HepG2 (cell line): ENCODE measurements around the gene CHST3. TPM values are rescaled to one million over a fixed set of nuclear protein-coding genes. Genes with fewer than 3 reads are reported as not detected.

Source experiments
- ARNT ChIP-seq: fragments of 450-650 bp; IDR thresholded peaks from 2 replicates; pipeline ENCODE4 v1.6.1; 2017
- CCDC6 ChIP-seq: sonication (generic); formaldehyde crosslinking; IDR thresholded peaks from 2 replicates; pipeline ENCODE4 v1.8.1; 2022; ENCODE audit warnings: mild to moderate bottlenecking, missing genetic modification reagents, moderate library complexity
- CHD4 ChIP-seq: fragments of 200-600 bp; sonication (generic); IDR thresholded peaks from 2 replicates; pipeline ENCODE4 v1.7.0; 2017; ENCODE audit warnings: mild to moderate bottlenecking, low read length, borderline replicate concordance
- HDAC2 ChIP-seq: sonication (generic); formaldehyde crosslinking; IDR thresholded peaks from 2 replicates; pipeline ENCODE4 v1.4.0; 2020; ENCODE audit warnings: missing genetic modification reagents
- JUN ChIP-seq: sonication (generic); formaldehyde crosslinking; IDR thresholded peaks from 2 replicates; pipeline ENCODE4 v1.4.0; 2020; ENCODE audit warnings: mild to moderate bottlenecking, missing genetic modification reagents
- NCOA2 ChIP-seq: sonication (generic); formaldehyde crosslinking; IDR thresholded peaks from 2 replicates; pipeline ENCODE4 v1.8.0; 2022; ENCODE audit warnings: inconsistent platforms
- ONECUT2 ChIP-seq: sonication (generic); formaldehyde crosslinking; IDR thresholded peaks from 2 replicates; pipeline ENCODE4 v1.4.0; 2020; ENCODE audit warnings: missing genetic modification reagents
- SOX13 ChIP-seq, 3 experiments: fragments of 450-650 bp in 1 of 3; sonication (generic) in 1 of 3; formaldehyde crosslinking in 1 of 3; IDR thresholded peaks in 2 of 3; conservative IDR thresholded peaks in 1 of 3; 2 replicates each; pipeline versions ENCODE4 v1.5.0 to v1.6.1; 2016 to 2020; ENCODE audit warnings: antibody characterized with exemption in 1 of 3, mild to moderate bottlenecking in 1 of 3, missing compliant biosample characterization in 1 of 3, missing genetic modification reagents in 1 of 3, moderate library complexity in 1 of 3
- THRA ChIP-seq: sonication (generic); formaldehyde crosslinking; IDR thresholded peaks from 2 replicates; pipeline ENCODE4 v1.4.0; 2020; ENCODE audit warnings: missing genetic modification reagents, borderline replicate concordance
- TRAFD1 ChIP-seq: sonication (generic); formaldehyde crosslinking; IDR thresholded peaks from 2 replicates; pipeline ENCODE4 v1.5.1; 2020; ENCODE audit warnings: missing genetic modification reagents, mild to moderate bottlenecking, borderline replicate concordance
- ZFX ChIP-seq: sonication (generic); formaldehyde crosslinking; IDR thresholded peaks from 2 replicates; pipeline ENCODE4 v1.4.0; 2020; ENCODE audit warnings: mild to moderate bottlenecking, low read depth, missing genetic modification reagents, moderate library complexity
- ZNF337 ChIP-seq: sonication (generic); formaldehyde crosslinking; IDR thresholded peaks from 2 replicates; pipeline ENCODE4 v1.5.1; 2020; ENCODE audit warnings: missing genetic modification reagents, low read depth, mild to moderate bottlenecking, borderline replicate concordance
- ZNF383 ChIP-seq: sonication (generic); formaldehyde crosslinking; IDR thresholded peaks from 2 replicates; pipeline ENCODE4 v1.4.0; 2020; ENCODE audit warnings: missing genetic modification reagents, mild to moderate bottlenecking, borderline replicate concordance
- ZNF430 ChIP-seq: sonication (generic); formaldehyde crosslinking; IDR thresholded peaks from 2 replicates; pipeline ENCODE4 v1.9.0; 2021; ENCODE audit warnings: mild to moderate bottlenecking, missing genetic modification reagents
- ZNF547 ChIP-seq: sonication (generic); formaldehyde crosslinking; IDR thresholded peaks from 2 replicates; pipeline ENCODE4 v1.5.1; 2020; ENCODE audit warnings: mild to moderate bottlenecking, missing genetic modification reagents
- ZNF598 ChIP-seq: sonication (generic); formaldehyde crosslinking; IDR thresholded peaks from 2 replicates; pipeline ENCODE4 v1.5.1; 2020; ENCODE audit warnings: mild to moderate bottlenecking, missing genetic modification reagents, borderline replicate concordance
- ZNF772 ChIP-seq: sonication (generic); formaldehyde crosslinking; IDR thresholded peaks from 2 replicates; pipeline ENCODE4 v1.5.0; 2020; ENCODE audit warnings: mild to moderate bottlenecking, missing genetic modification reagents
- ZSCAN9 ChIP-seq: IDR thresholded peaks from 2 replicates; pipeline ENCODE4 v1.6.1; 2016; ENCODE audit warnings: borderline replicate concordance
- polyA plus RNA-seq, 8 experiments: library from polyadenylated mRNA; depleted of rRNA in 3 of 8; stranded (reverse) in 7 of 8; unstranded in 1 of 8; fragments of >200 nt; fragmentation: Illumina TruSeq in 4 of 8; extraction: Trizol in 4 of 8; gene quantifications; 2 replicates each; pipeline versions ENCODE4 v1.2.1 to v1.2.3, GENCODE V29; 2011 to 2016; ENCODE audit warnings: low read depth in 4 of 8, missing spikeins in 1 of 8, mixed read lengths in 1 of 8; ENCODE audit not compliant: insufficient read depth in 1 of 8
- total RNA-seq, 5 experiments: library from RNA; depleted of rRNA; stranded (reverse); fragments of >200 nt; fragmentation: Illumina TruSeq; extraction: Trizol; gene quantifications; 2 replicates each; pipeline ENCODE4 v1.2.3, GENCODE V29; 2016; ENCODE audit warnings: low read depth in 1 of 5
- TF ChIP-seq, protein P1 (sequence below): sonication (generic); formaldehyde crosslinking; IDR thresholded peaks from 2 replicates; pipeline ENCODE4 v1.4.0; 2020; ENCODE audit warnings: missing genetic modification reagents
- TF ChIP-seq, protein P2 (sequence below): sonication (generic); formaldehyde crosslinking; IDR thresholded peaks from 2 replicates; pipeline ENCODE4 v1.5.0; 2020; ENCODE audit warnings: missing genetic modification reagents, mild to moderate bottlenecking, borderline replicate concordance
- TF ChIP-seq, protein P3 (sequence below): sonication (generic); formaldehyde crosslinking; IDR thresholded peaks from 2 replicates; pipeline ENCODE4 v1.9.0; 2021; ENCODE audit warnings: missing genetic modification reagents, mild to moderate bottlenecking, borderline replicate concordance

CHST3 gene
- total and polyA plus RNA-seq, 2 of the 13 experiments (the other 11 are each of a cell fraction or from before 2014, with no cell fraction given) = 7.2 to 18.7 TPM

DNA sequence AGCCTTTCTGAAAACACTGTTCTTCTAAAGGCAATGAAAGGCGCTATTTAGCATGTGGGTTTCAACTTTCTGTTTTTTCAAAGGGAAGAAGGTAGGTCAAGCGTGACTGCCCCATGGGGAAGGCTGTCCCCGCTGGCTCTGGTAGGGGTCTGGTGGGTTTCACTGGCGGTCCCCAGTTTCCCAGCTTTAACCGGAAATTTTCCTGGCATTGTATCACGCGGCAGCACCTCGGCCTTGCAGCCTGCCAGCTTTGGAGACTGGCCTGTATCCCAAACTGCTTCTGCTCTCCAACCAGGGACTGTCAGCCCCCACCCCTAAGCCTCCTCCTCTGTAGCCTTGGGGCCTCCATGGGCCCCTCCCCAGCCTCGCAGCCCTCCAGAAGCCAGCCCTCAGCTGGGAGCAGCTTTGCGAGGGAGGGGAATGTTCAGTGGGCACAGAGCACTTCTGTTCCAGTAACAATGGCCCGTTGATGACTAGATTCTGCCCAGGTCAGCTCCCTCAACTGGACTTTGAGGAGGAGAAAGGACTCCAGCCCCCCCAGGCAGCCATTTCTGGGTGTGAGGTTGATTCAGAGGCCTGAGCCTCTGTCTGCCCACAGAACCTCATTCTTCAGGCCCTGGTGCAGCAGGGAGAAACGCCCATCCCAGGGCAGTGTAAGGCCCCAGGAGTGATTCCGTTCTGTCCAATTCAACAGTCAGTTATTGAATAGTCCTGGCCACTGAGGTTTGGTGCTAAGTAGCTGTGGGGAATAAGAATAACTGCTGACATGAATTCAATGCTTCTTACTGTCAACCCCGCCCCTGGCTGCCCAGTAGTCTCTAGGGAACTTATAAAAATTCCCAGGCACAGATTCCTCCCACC lies 17.1 kb downstream of the CHST3 start (continued):
- no peak for TF ChIP-seq ONECUT2
- TF ChIP-seq, protein P1, sequence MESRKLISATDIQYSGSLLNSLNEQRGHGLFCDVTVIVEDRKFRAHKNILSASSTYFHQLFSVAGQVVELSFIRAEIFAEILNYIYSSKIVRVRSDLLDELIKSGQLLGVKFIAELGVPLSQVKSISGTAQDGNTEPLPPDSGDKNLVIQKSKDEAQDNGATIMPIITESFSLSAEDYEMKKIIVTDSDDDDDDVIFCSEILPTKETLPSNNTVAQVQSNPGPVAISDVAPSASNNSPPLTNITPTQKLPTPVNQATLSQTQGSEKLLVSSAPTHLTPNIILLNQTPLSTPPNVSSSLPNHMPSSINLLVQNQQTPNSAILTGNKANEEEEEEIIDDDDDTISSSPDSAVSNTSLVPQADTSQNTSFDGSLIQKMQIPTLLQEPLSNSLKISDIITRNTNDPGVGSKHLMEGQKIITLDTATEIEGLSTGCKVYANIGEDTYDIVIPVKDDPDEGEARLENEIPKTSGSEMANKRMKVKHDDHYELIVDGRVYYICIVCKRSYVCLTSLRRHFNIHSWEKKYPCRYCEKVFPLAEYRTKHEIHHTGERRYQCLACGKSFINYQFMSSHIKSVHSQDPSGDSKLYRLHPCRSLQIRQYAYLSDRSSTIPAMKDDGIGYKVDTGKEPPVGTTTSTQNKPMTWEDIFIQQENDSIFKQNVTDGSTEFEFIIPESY = peak; percentile 61
- TF ChIP-seq ZNF547 (CRISPR knock-in tag) = 0 out of 2 replicates have a peak, but pooled peaks have one; percentile 60
- TF ChIP-seq CCDC6 (CRISPR knock-in tag) = 0 out of 2 replicates have a peak, but pooled peaks have one; percentile 25
- peak; percentile 57; the same call in 1 of the 2 replicates for TF ChIP-seq ZFX (CRISPR knock-in tag)
- TF ChIP-seq ZNF430 (CRISPR knock-in tag) = no peak
- TF ChIP-seq ZNF337 (CRISPR knock-in tag) = no peak
- 0 out of 2 replicates have a peak, but pooled peaks have one; percentile 38 for TF ChIP-seq ZNF598
- TF ChIP-seq TRAFD1 = no peak
- TF ChIP-seq, protein P2, sequence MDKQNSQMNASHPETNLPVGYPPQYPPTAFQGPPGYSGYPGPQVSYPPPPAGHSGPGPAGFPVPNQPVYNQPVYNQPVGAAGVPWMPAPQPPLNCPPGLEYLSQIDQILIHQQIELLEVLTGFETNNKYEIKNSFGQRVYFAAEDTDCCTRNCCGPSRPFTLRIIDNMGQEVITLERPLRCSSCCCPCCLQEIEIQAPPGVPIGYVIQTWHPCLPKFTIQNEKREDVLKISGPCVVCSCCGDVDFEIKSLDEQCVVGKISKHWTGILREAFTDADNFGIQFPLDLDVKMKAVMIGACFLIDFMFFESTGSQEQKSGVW (CRISPR knock-in tag) = no peak
- TF ChIP-seq ARNT = no peak
- TF ChIP-seq ZSCAN9 (CRISPR knock-in tag) = 0 out of 2 replicates have a peak, but pooled peaks have one; percentile 28
- TF ChIP-seq SOX13 (IDR thresholded peaks at IDR 0.05) = no peak
- TF ChIP-seq SOX13 (CRISPR knock-in tag; conservative IDR thresholded peaks at IDR 0.05 in 1 of 2, IDR thresholded peaks at IDR 0.05 in 1 of 2) = peak in 1 of 2 experiments; percentile 85; a peak in 2 of 4 replicates
- peak; percentile 9; the same call in 1 of the 2 replicates for TF ChIP-seq THRA (CRISPR knock-in tag)
- 0 out of 2 replicates have a peak, but pooled peaks have one; percentile 29 for TF ChIP-seq ZNF772 (CRISPR knock-in tag)
- TF ChIP-seq CHD4 = 0 out of 2 replicates have a peak, but pooled peaks have one; percentile 33
- TF ChIP-seq, protein P3, sequence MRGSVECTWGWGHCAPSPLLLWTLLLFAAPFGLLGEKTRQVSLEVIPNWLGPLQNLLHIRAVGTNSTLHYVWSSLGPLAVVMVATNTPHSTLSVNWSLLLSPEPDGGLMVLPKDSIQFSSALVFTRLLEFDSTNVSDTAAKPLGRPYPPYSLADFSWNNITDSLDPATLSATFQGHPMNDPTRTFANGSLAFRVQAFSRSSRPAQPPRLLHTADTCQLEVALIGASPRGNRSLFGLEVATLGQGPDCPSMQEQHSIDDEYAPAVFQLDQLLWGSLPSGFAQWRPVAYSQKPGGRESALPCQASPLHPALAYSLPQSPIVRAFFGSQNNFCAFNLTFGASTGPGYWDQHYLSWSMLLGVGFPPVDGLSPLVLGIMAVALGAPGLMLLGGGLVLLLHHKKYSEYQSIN = no peak
- no peak for TF ChIP-seq JUN (CRISPR knock-in tag)
- TF ChIP-seq NCOA2 (CRISPR knock-in tag) = peak; percentile 37; the same call in 1 of the 2 replicates
- peak; percentile 71 for TF ChIP-seq HDAC2 (CRISPR knock-in tag)
- TF ChIP-seq ZNF383 (CRISPR knock-in tag) = no peak
